Large intestine (tissue), 3 donors: ENCODE measurements around the gene LSR. TPM values are rescaled to one million over a fixed set of nuclear protein-coding genes. Genes with fewer than 3 reads are reported as not detected.

Experiments
- DNase-seq, 2 donors: peaks; one replicate each; pipeline versions ENCODE4 v3.0.0 to v3.0.0-alpha.2; 2013
- H3K27ac ChIP-seq: one replicate; pipeline ENCODE4 v1.5.1; 2013; ENCODE audit warnings: low read length
- H3K27me3 ChIP-seq: 2 replicates; pipeline ENCODE4 v1.6.1; 2013; ENCODE audit warnings: low read length; ENCODE audit not compliant: control insufficient read depth, insufficient read depth
- H3K36me3 ChIP-seq: 2 replicates; pipeline ENCODE4 v1.6.1; 2013; ENCODE audit warnings: low read length; ENCODE audit not compliant: control insufficient read depth, insufficient read depth
- H3K4me1 ChIP-seq: one replicate; pipeline ENCODE4 v1.6.1; 2013; ENCODE audit warnings: low read length; ENCODE audit not compliant: control insufficient read depth, insufficient read depth
- H3K4me3 ChIP-seq: one replicate; pipeline ENCODE4 v1.5.1; 2013; ENCODE audit warnings: low read length
- H3K9me3 ChIP-seq: one replicate; pipeline ENCODE4 v1.6.1; 2013; ENCODE audit warnings: mild to moderate bottlenecking, low read depth, low read length, moderate library complexity; ENCODE audit not compliant: control insufficient read depth
- WGBS: methylation state at CpG from one replicate; pipeline ENCODE4 v1.1.5; 2013; ENCODE audit warnings: low lambda C conversion rate; ENCODE audit not compliant: insufficient coverage; 5-methylcytosine and 5-hydroxymethylcytosine counted together
- polyA plus RNA-seq: library from polyadenylated mRNA; unstranded; fragments of 120-200 nt; gene quantifications from one replicate; pipeline ENCODE4 v1.2.1, GENCODE V29; 2013

Gene LSR
- polyA plus RNA-seq, 1 donor = 99.1 TPM

- Histone ChIP-seq H3K4me3 (no peak overlapping the region), H3K36me3 (no peaks in the 10 kb centered on the region), H3K4me1 (no peaks in the 10 kb centered on the region), H3K9me3 (no peaks in the 10 kb centered on the region), H3K27ac (no peak overlapping the region), H3K27me3 (no peaks in the 10 kb centered on the region)
- DNase-seq = no peak
- WGBS = 60% methylated on average over 1 of the region's 8 CpGs
These were observed 41.4 kb upstream of the LSR start for GRCh38 chr19:35207391-35207871.

- no peaks in the 10 kb centered on the region for H3K9me3 ChIP-seq
- no peaks in the 10 kb centered on the region for H3K27me3 ChIP-seq
- H3K4me1 ChIP-seq = no peaks in the 10 kb centered on the region
- no peaks in the 10 kb centered on the region for H3K36me3 ChIP-seq
- H3K27ac ChIP-seq = no peak overlapping the region
- WGBS = no CpG with 5 or more reads among the region's 8 CpGs
- H3K4me3 ChIP-seq = no peak overlapping the region
- no peak for DNase-seq
These were observed 40.7 kb upstream of the LSR start for GRCh38 chr19:35208121-35208520.

GRCh38 chr19:35209646-35210045, 39.2 kb upstream of the LSR start:
- WGBS = no CpG with 5 or more reads among the region's 4 CpGs
- Histone ChIP-seq H3K27me3 (no peaks in the 10 kb centered on the region), H3K9me3 (no peaks in the 10 kb centered on the region), H3K27ac (no peak overlapping the region), H3K36me3 (no peaks in the 10 kb centered on the region), H3K4me1 (peaks cover 11% of the 10 kb centered on the region), H3K4me3 (no peak overlapping the region)
- no peak for DNase-seq

GRCh38 chr19:35211545-35212230, 37.1 kb upstream of the LSR start:
- H3K27ac ChIP-seq = no peak overlapping the region
- no peak for DNase-seq
- H3K27me3 ChIP-seq = no peaks in the 10 kb centered on the region
- no CpG with 5 or more reads among the region's 7 CpGs for WGBS
- H3K36me3 ChIP-seq = no peaks in the 10 kb centered on the region
- H3K4me1 ChIP-seq = peaks cover 13% of the 10 kb centered on the region
- H3K4me3 ChIP-seq = no peak overlapping the region
- H3K9me3 ChIP-seq = no peaks in the 10 kb centered on the region

- 80% methylated on average over 4 of the region's 7 CpGs for WGBS
- Histone ChIP-seq H3K9me3 (no peaks in the 10 kb centered on the region), H3K27me3 (no peaks in the 10 kb centered on the region), H3K4me3 (no peak overlapping the region), H3K27ac (no peak overlapping the region), H3K4me1 (peaks cover 13% of the 10 kb centered on the region), H3K36me3 (no peaks in the 10 kb centered on the region)
- no peak for DNase-seq
These were observed 36.6 kb upstream of the LSR start for GRCh38 chr19:35212241-35212640.

GRCh38 chr19:35213663-35214632, 34.9 kb upstream of the LSR start:
- no CpG with 5 or more reads among the region's 21 CpGs for WGBS
- peak; percentile 67 to 81 for DNase-seq
- no peaks in the 10 kb centered on the region for H3K27me3 ChIP-seq

GRCh38 chr19:35214766-35215422, 33.9 kb upstream of the LSR start:
- peaks cover 13% of the 10 kb centered on the region for H3K4me1 ChIP-seq
- no peaks in the 10 kb centered on the region for H3K27me3 ChIP-seq
- H3K9me3 ChIP-seq = no peaks in the 10 kb centered on the region
- no peak for DNase-seq
- no peaks in the 10 kb centered on the region for H3K36me3 ChIP-seq
- no peak overlapping the region for H3K4me3 ChIP-seq
- WGBS = 100% methylated on average over 1 of the region's 7 CpGs
- H3K27ac ChIP-seq = no peak overlapping the region

More at GRCh38 chr19:35213663-35214632, 34.9 kb upstream of the LSR start:
- no peaks in the 10 kb centered on the region for H3K36me3 ChIP-seq
- H3K9me3 ChIP-seq = no peaks in the 10 kb centered on the region
- peak overlapping the region; percentile 12 for H3K27ac ChIP-seq
- peaks cover 13% of the 10 kb centered on the region for H3K4me1 ChIP-seq
- H3K4me3 ChIP-seq = no peak overlapping the region

- Histone ChIP-seq H3K4me3 (no peak overlapping the region), H3K27ac (no peak overlapping the region), H3K4me1 (peaks cover 23% of the 10 kb centered on the region), H3K27me3 (no peaks in the 10 kb centered on the region), H3K9me3 (no peaks in the 10 kb centered on the region), H3K36me3 (no peaks in the 10 kb centered on the region)
- DNase-seq = no peak
- no CpG with 5 or more reads among the region's 8 CpGs for WGBS
These were observed 32.6 kb upstream of the LSR start for GRCh38 chr19:35216016-35216832.

- H3K27me3 ChIP-seq = no peaks in the 10 kb centered on the region
- H3K27ac ChIP-seq = no peak overlapping the region
- peak; percentile 42 to 46 for DNase-seq
- peaks cover 24% of the 10 kb centered on the region for H3K4me1 ChIP-seq
- H3K4me3 ChIP-seq = no peak overlapping the region
- WGBS = no CpG with 5 or more reads among the region's 3 CpGs
- H3K36me3 ChIP-seq = no peaks in the 10 kb centered on the region
- H3K9me3 ChIP-seq = no peaks in the 10 kb centered on the region
These were observed 31.8 kb upstream of the LSR start for GRCh38 chr19:35216833-35217648.
